H1 (cell line): ENCODE data around the gene MRPL50.

ENCODE experiments used
- EZH2 ChIP-seq: fragments of 200-600 bp; sonication (generic); IDR thresholded peaks from 2 replicates; pipeline ENCODE4 v1.7.1; 2012; ENCODE audit warnings: low read depth, mild to moderate bottlenecking, moderate library complexity, low read length, inconsistent platforms; ENCODE audit not compliant: severe bottlenecking
- SP1 ChIP-seq: IDR thresholded peaks from 2 replicates; pipeline ENCODE4 v1.6.1; 2011; ENCODE audit warnings: low read depth, low read length
- ZNF274 ChIP-seq: IDR thresholded peaks from 2 replicates; pipeline ENCODE4 v1.7.0; 2012; ENCODE audit warnings: low read length, borderline replicate concordance; ENCODE audit errors: extremely low read depth

DNA sequence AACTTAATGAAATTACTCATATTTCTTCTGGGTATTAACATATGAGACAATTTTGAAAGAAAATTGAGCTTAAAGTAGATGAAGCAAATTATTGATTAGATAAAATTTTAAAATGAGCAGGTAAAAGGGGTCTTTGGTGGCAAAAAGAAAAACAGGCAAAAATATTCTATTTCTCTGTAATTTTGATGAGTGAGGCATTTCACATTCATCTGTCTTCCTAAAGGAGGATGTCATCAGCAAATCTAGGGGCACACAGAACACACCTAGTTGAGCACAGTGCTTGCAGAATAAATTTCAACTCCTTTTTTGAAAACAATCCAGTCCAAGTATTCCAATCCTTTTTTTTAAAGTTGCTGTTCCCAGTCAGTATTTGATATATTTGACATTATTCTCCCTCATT lies 16.4 kb upstream of the MRPL50 start:
- TF ChIP-seq SP1 (no peak), ZNF274 (no peak), EZH2 (no peak)
